HL-60 (cell line): ENCODE measurements around the gene ERC2.

Experiments
- DNase-seq, 2 experiments: peaks; one replicate each; pipeline ENCODE4 v3.0.0-alpha.2; 2010 to 2020; ENCODE audit warnings: low read depth in 1 of 2, low spot score in 1 of 2
- H3K27ac ChIP-seq: fragments of 250-450 bp; sonication (Bioruptor Pico); replicated peaks from 2 replicates; pipeline ENCODE4 v1.5.1; 2020; ENCODE audit warnings: mild to moderate bottlenecking, moderate library complexity
- H3K27me3 ChIP-seq: fragments of 250-450 bp; sonication (Bioruptor Pico); 2 replicates; pipeline ENCODE4 v1.5.1; 2021; ENCODE audit warnings: mild to moderate bottlenecking, moderate library complexity; ENCODE audit not compliant: insufficient read depth, poor library complexity, severe bottlenecking
- H3K4me3 ChIP-seq: replicated peaks from 2 replicates; pipeline ENCODE4 v1.5.1; 2011; ENCODE audit warnings: mild to moderate bottlenecking, control low read depth, low read length; ENCODE audit not compliant: insufficient read depth
- GABPA ChIP-seq: IDR thresholded peaks from 2 replicates; pipeline ENCODE4 v1.6.1; 2012; ENCODE audit warnings: low read depth
- POLR2AphosphoS5 ChIP-seq: IDR thresholded peaks from 2 replicates; pipeline ENCODE4 v1.6.1; 2012; ENCODE audit warnings: low read depth
- SPI1 ChIP-seq: IDR thresholded peaks from 2 replicates; pipeline ENCODE4 v1.6.1; 2012; ENCODE audit warnings: low read depth, mild to moderate bottlenecking, borderline replicate concordance
- TF ChIP-seq, protein P1 (sequence below): IDR thresholded peaks from 2 replicates; pipeline ENCODE4 v1.6.1; 2012; ENCODE audit warnings: low read depth; ENCODE audit not compliant: insufficient replicate concordance
- TF ChIP-seq, protein P2 (sequence below): IDR thresholded peaks from one replicate; pipeline ENCODE4 v1.5.1; 2011; ENCODE audit warnings: low read length, control low read depth, inconsistent platforms; ENCODE audit not compliant: insufficient read depth

Gene ERC2

DNA sequence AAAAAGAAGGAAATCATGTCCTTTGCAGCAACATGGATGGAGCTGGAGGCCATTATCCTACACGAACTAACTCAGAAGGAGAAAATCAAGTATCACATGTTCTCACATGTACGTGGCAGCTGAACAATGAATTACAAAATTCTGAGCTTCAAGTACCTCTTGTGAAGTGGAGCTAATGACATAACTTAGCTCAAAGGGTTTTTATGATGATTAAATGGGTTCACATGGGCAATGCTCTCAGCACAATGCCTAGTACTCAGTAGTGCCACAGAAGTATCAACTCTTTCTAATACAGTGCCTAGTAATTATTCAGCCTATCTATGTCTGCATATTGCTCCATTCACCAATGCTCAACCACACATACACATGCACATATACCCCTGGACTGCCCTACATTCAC lies 573.7 kb downstream of the ERC2 start:
- no peaks in the 10 kb centered on the region for H3K27me3 ChIP-seq
- no peak overlapping the region for H3K27ac ChIP-seq
- no peak overlapping the region for H3K4me3 ChIP-seq
- no peak for TF ChIP-seq POLR2AphosphoS5
- TF ChIP-seq, protein P1, sequence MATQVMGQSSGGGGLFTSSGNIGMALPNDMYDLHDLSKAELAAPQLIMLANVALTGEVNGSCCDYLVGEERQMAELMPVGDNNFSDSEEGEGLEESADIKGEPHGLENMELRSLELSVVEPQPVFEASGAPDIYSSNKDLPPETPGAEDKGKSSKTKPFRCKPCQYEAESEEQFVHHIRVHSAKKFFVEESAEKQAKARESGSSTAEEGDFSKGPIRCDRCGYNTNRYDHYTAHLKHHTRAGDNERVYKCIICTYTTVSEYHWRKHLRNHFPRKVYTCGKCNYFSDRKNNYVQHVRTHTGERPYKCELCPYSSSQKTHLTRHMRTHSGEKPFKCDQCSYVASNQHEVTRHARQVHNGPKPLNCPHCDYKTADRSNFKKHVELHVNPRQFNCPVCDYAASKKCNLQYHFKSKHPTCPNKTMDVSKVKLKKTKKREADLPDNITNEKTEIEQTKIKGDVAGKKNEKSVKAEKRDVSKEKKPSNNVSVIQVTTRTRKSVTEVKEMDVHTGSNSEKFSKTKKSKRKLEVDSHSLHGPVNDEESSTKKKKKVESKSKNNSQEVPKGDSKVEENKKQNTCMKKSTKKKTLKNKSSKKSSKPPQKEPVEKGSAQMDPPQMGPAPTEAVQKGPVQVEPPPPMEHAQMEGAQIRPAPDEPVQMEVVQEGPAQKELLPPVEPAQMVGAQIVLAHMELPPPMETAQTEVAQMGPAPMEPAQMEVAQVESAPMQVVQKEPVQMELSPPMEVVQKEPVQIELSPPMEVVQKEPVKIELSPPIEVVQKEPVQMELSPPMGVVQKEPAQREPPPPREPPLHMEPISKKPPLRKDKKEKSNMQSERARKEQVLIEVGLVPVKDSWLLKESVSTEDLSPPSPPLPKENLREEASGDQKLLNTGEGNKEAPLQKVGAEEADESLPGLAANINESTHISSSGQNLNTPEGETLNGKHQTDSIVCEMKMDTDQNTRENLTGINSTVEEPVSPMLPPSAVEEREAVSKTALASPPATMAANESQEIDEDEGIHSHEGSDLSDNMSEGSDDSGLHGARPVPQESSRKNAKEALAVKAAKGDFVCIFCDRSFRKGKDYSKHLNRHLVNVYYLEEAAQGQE = no peak
- DNase-seq = no peak

DNA sequence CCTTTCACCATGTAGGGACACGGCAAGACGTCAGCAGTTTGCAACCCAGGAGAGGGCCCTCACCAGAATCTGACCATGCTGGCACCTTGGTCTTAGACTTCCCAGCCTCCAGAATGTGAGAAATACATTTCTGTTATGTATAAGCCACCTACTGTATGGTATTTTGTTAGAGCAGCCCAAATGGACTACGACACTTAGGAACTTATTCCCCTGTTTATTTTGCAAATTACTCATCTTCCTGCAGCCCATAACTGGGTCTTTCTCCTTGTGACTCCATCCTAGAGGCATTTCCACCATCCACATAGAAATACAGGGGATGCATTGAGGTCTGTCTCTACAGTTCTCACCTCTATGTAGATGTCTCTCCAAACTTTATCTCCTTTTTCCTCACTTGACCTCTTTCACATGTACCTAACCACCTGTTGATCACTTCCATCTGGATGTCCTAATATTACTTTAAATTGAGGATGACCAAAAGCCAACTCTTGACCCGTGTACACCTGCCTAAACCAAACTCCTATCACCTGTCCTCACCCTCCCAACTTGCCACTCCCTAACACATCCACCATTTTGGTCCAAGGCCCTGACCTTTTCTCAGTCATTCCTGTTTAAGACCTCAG lies 575.1 kb downstream of the ERC2 start:
- Histone ChIP-seq H3K27ac (no peak overlapping the region), H3K27me3 (no peaks in the 10 kb centered on the region), H3K4me3 (no peak overlapping the region)
- TF ChIP-seq, protein P1 = no peak
- TF ChIP-seq, protein P2, sequence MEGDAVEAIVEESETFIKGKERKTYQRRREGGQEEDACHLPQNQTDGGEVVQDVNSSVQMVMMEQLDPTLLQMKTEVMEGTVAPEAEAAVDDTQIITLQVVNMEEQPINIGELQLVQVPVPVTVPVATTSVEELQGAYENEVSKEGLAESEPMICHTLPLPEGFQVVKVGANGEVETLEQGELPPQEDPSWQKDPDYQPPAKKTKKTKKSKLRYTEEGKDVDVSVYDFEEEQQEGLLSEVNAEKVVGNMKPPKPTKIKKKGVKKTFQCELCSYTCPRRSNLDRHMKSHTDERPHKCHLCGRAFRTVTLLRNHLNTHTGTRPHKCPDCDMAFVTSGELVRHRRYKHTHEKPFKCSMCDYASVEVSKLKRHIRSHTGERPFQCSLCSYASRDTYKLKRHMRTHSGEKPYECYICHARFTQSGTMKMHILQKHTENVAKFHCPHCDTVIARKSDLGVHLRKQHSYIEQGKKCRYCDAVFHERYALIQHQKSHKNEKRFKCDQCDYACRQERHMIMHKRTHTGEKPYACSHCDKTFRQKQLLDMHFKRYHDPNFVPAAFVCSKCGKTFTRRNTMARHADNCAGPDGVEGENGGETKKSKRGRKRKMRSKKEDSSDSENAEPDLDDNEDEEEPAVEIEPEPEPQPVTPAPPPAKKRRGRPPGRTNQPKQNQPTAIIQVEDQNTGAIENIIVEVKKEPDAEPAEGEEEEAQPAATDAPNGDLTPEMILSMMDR = no peak
- TF ChIP-seq GABPA = no peak
- TF ChIP-seq POLR2AphosphoS5 = no peak
- no peak for DNase-seq

DNA sequence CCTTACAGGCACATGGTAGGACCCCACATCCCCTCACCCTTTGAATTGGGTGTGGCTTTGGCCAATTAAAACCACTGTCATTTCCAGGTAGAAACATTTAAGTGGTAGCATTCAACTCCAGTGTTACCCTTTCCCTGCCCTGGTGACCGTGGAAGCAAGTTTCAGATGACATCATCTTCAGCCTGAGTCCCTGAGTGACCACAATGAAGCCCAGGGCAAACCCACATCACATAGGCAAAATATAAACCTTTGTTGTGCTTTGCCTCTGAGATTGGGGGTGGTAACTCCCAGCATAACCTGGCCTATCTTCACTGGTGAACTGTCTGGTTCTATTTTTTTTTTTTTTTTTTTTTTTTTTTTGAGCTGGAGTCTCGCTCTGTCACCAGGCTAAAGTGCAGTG lies 577.2 kb downstream of the ERC2 start:
- TF ChIP-seq POLR2AphosphoS5 (no peak), GABPA (no peak), SPI1 (no peak)
- TF ChIP-seq, protein P1 = no peak
- TF ChIP-seq, protein P2 = no peak
- no peak overlapping the region for H3K4me3 ChIP-seq
- no peak overlapping the region for H3K27ac ChIP-seq
- peaks cover 4% of the 10 kb centered on the region for H3K27me3 ChIP-seq
- DNase-seq = no peak
